CD4-positive, alpha-beta T cell treated with Interferon alpha-2 for 1 hour (primary cell): Measurements from ENCODE around the gene TOMM20L.
"Not testable (repeated sequence)": the region's sequence is repeated elsewhere in the genome, so short reads cannot be mapped to it uniquely, and the experiment has no call there.

Source experiments
- DNase-seq, 2 donors: peaks; one replicate each; pipeline ENCODE4 v3.0.0-alpha.2; 2020 to 2022

Gene TOMM20L

DNA sequence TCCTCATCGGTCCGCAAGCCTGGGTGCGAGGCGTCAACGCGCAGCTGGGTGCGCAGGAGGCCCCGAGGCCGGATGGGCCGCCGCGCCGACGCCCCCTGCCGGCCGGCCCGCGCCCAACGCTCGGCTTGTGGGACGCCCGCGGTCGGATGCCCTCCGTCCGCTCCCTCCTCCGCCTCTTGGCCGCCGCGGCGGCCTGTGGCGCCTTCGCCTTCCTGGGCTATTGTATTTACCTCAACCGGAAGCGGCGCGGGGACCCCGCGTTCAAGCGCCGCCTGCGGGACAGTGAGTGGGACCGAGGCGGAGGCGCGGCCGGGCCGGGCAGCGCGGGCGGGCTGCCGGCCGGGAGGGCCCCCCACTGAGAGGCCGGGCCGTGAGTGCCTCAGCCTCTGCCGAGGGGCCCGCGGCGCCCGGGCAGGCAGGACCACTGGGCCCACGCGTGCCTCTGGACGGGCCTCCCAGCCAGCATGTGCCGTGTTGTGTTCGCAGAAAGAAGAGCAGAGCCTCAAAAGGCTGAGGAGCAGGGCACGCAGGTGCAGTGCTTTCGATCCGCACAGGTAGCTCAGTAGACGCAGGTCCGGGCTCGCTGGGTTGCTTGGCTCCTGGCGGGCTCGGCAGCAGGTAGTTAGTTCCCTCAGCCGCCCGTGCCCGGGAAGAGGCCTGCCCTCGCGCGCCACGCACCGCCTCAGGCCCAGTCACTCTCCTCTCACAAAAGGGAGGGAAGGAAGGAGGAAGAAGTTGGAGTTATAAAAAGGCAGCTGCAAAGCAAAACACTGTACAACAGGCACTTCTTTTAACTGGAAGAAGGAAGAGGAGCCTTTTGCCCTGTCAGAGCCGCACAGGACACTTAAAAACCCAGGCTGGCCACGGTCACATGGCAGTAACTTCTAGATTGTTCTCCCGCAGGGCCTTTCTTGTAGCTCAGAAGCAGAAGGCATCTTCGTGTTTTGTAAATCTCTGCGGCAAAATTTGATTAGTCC, at the start of gene TOMM20L:
Gene TOMM20L, plus strand, starts transcription at position 119 of the 977 bp plus-strand sequence. Its CDS starts 28 bp downstream, at position 147.
- DNase-seq = peak; percentile 76 to 84

DNA sequence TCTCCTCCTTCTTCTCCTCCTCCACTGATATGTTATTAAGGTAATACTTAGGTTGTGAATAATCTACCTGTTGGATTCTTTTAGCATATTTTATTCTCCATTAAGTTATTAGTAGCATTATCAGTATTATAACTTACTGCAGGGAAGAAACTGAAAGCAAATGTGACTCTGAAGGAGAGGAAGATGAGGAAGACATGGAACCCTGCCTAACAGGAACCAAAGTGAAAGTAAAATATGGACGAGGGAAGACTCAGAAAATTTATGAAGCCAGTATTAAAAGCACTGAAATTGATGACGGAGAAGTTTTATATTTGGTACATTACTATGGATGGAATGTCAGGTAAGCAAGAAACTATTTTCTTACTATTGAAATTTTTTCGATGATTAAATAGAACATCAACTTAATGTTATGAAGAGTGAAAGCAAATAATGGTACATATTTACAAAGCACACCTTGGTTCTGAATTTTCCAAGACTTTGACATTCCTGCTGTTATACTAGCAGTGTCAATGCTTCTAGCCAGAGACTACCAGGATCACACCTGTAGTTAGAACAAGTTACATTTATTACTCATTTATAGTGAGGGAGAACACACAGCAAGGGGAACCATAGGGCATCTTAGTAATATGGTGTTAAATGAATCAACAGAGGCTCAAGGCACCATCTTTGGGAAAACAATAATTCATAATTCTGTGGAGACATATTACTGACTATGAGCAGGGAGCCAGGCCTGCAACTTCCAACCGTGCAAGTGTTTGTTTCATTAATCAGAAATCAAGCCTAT, 42.0 kb upstream of the TOMM20L start:
- peak in 1 of 2 donors; percentile 21 for DNase-seq

DNA sequence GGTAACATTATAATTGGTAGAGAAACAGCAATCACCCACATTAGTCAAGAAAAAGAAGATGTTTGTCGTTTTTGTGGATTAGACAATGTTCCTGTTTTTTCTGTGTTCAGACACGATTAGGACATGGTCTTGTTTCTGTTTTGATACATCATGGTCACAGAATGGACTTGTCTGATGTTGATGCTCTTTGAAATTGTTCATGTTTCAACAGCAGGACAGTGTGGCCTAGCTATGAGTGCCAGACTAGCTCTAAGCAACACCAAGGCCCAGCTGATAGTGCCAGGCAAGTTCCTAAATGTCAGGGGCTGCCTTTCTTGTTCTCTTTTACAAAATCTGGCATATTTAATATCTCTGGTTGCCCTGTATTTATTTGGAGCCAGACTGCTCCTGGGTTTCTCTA, 40.9 kb upstream of the TOMM20L start:
- no peak for DNase-seq

DNA sequence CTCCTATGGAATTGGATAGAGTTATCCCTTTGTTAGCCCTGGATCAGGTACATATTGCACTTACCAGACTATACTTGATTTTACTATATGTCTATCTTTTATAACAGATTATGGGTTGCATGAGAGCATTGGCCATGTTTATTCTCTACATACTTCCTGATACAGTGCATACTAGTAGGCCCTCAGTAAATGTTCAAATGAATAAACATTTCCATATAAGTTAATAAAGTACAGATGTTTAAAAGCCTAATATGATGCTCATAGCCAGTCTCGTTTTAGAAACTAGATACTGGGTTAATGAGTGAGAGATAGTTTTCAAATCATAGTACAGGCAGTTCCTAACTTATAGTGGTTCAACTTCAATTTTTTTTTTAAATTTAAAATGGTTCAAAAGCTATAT, 39.5 kb upstream of the TOMM20L start:
- DNase-seq = no peak

DNA sequence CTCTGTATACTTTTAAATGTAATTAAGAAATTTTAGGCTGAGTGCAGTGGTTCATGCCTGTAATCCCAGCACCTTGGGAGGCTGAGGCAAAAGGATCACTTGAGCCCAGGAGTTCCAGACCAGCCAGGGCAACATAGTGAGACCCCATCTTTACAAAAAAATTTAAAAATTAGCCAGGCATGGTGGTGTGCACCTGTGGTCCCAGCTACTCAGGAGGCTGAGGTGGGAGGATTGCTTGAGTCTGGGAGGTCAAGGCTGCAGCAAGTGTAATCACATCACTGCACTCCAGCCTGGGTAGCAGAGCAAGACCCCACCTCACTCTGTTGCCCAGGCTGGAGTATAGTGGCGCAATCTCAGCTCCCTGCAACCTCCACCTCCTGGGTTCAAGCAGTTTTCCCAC, 33.5 kb upstream of the TOMM20L start:
- not testable (repeated sequence) for DNase-seq

DNA sequence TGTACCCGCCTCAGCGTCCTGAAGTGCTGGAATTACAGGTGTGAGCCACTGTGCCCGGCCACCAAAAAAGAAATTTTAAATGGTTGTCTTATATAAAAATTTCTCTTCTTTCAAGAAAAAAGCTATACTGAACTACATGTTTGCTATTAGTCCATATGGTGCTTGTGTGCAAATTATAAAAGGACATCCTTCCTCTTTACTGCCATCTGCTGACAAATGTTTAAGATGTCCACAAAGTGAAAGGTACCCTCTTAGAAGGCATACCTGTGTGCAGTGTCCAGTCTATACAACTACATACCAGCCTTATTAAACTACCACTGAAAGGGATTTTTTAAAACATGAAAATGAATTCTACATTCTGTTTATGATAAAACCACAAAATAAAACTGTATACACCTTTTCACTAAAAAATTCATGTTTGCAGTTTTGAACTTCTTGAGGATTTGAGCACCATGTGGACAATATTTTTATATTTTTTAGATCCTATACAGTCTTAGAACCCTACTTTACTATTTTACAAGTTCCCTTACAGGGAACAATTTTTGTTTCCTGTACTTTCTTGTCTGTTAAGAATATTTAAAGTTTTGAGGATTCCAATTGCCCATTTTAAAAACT, 32.8 kb upstream of the TOMM20L start:
- DNase-seq = peak in 1 of 2 donors; percentile 56

DNA sequence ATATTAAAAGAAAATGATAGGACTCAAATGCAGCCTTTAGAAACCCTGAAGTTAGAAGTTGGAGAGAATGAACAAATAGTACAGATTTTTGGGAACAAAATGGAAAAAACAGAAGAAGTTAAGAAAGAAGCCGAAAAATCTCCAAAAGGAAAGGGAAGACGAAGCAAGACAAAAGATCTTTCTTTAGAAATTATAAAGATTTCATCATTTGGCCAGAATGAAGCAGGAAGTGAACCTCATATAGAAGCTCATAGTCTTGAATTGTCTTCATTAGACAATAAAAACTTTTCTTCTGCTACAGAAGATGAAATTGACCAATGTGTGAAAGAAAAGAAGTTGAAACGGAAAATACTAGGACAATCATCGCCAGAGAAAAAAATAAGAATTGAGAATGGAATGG, 31.4 kb upstream of the TOMM20L start:
- DNase-seq = no peak

DNA sequence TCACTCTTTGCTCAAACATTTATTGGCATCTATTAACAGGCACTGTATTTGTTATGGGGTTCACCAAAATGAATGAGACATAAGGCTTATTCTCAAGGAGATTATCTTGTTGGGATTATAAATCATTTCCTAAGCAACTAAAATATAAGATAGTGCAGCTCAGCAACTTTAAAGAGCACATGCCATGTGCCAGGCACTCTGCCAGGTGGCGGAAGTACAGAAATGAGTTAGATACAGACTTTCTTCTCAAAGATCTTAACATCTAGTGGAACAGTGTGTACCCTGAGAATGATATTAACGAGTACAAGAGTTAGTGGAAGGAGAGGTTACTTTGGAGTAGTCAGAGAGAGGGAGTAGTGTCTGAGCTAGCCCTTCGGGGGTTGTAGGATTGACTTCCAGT, 28.4 kb upstream of the TOMM20L start:
- no peak for DNase-seq

DNA sequence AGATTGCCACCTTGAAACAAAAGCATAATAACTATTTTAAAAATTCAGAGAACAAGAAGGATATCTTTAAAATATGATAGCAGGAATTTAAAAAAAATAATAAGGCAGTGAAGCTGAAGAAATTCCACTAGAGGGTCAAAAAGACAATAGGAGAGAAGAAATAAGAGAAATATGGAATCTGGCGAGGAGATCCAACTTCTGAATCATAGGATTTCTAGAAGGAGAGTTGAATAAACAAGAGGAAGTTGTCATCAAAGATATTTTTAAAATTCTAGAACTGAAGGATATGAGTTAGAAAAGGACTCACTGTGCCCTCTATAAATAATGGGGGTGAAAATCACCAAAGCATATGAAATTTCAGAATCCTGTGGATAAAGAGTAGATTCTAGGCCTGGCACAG, 26.8 kb upstream of the TOMM20L start:
- DNase-seq = no peak

DNA sequence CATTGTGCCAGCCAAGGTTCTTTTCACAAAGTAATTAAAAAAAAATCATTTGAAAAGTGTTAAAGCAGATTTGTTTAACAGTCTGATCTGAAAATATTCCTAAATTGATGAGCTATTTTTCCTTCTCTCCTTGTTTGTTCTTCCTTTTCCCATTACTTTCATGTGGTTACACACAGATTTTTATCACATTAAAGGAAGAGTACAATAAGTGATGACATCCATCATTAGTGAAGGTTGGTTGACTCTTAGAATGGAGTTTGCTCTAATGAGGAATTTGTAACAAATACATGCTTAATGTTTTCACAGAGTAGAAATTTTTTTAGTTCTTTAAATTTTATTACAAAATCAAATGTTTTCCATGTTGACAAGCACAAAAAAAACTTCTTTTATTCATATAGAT, 18.9 kb upstream of the TOMM20L start:
- DNase-seq = no peak

DNA sequence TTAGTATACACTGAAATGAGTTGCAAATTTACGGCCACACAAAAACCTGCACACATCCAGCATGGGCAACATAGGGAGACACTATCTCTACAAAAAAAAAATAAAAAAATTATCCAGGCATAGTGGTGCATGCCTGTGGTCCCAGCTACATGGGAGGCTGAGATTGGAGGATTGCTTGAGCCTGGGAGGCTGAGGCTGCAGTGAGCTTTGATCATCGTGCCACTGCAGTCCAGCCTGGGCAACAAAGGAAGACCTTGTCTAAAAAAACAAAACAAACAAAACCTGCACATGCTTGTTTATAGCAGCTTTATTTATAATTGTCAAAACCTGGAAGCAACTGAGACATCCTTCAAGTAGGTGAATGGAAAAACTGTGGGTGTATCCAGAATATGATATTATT, 4.9 kb upstream of the TOMM20L start:
- DNase-seq = no peak

DNA sequence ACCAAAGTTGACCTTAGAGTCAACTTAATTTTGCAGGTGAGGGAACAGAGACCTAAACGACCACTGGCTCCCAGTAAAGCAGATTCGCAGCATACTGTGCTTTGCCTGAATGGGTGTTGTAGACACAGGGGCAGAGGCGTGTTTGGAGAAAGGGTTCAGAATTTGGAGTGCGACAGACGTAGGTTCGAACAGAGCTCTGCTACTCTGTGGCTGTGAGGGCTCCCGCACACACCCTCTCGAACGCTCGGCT, 243 bp upstream of the TOMM20L start:
- no peak for DNase-seq

DNA sequence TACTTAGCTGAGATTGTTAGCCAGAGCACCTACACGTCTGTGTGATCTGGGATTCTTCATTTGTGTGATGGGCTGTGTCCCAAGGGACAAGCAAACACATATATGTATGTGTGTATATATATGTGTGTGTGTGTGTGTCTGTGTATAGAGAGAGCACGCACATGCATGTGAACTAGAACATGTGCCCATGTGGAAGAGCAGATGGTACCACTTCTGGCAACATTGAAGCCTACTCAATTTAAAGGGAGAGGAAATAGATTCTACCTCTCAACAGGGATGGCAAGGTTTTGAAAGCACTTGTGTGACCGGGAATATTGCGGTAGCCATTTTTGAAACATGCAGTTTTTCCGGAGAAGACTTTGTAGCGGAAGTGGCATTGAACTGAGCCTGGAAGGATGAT, 1.4 kb downstream of the TOMM20L start:
- DNase-seq = no peak

DNA sequence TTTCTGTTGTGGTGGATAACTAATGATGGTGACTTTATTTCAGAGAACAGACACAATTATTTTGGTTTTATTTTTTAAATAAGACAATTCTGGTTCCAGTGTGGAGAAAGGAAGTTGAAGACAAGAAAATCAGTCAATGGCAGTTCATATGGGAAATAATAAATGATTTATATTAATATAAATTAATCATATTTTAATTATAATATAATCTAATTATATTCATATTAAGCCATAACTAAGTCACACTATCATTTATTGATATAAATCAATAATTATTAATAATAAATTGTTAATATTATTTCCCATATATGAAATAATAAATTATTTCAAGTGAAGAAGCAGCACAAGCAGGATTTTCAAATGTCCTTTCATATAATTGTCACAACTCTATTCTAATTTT, 2.8 kb downstream of the TOMM20L start:
- no peak for DNase-seq

DNA sequence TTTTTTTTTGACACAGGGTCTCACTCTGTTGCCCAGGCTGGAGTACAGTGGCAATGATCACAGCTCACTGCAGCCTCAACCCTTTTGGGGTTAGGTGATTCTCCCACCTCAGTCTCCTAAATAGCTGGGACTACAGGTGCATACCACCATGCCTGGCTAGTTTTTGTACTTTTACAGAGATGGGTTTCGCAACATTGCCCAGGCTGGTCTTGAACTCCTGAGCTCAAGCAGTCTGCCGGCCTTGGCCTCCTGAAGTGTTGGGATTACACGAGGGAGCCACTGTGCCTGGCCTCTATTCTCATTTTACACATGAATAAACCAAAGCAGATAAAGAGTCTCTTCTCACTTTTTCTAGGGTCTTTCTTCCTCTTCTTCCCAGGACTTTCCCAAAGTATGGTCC, 3.2 kb downstream of the TOMM20L start:
- DNase-seq = no peak

DNA sequence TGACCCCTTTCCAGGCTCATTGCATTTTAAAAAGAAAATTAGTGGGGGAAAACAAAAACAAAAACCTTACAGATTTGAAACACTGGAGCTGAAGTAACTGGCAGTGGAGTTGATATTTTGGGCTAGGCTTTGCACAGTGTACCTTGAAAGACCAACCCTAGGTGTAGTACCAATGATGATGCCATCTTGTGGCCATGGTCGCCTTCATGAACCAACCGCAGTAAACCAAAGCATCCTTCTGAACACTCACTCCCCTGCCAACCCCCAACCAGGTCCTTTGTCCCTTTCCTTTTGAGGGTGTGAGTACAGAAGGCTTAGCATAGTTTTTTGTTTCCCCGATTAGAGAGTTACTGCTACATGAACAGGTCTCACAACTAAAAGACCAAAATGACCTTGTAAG, 5.9 kb downstream of the TOMM20L start:
- DNase-seq = no peak

DNA sequence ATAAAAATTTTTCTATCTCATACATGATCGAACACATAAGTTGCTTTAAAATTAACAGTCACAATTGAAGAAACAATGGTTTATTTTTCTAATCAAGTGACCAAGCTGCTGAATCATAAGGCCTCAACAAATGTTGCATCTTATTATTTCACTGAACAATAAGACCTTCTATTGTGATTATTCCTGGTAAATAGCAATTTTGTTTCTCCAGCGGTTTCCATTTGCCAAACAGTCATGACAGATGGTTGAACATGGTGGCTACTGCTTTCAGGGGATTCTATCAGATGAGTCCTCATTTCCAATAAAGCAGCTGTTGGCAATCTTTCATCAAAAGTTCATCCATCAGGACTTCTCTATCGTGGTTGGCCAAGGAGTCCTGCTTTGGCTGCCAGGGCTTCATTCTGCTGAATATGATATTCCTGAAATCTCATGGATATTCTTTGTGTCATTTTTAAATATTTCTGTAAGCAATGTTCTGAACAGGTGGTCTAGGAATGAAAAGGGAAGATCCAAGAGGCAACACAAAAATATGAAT, 13.0 kb downstream of the TOMM20L start:
- DNase-seq = no peak

DNA sequence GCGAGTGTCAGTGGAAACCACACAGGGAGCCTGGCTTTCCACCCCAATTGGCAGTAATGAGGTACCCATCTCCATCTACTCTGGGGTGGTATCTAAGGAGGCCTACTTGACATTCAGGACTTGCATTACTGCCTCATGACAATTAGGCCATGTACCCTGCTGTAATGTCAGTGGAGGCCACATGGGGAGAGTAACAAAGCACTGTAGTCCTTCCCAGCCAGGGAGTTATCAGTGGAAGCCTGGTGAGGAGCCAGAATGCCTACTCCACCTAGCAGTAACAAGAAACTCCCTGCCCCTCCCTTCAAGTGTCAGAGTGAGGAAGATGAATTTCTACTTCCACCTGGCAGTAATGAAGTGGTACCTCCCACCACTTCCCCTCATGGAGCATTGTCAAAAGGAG, 19.1 kb downstream of the TOMM20L start:
- no peak for DNase-seq

DNA sequence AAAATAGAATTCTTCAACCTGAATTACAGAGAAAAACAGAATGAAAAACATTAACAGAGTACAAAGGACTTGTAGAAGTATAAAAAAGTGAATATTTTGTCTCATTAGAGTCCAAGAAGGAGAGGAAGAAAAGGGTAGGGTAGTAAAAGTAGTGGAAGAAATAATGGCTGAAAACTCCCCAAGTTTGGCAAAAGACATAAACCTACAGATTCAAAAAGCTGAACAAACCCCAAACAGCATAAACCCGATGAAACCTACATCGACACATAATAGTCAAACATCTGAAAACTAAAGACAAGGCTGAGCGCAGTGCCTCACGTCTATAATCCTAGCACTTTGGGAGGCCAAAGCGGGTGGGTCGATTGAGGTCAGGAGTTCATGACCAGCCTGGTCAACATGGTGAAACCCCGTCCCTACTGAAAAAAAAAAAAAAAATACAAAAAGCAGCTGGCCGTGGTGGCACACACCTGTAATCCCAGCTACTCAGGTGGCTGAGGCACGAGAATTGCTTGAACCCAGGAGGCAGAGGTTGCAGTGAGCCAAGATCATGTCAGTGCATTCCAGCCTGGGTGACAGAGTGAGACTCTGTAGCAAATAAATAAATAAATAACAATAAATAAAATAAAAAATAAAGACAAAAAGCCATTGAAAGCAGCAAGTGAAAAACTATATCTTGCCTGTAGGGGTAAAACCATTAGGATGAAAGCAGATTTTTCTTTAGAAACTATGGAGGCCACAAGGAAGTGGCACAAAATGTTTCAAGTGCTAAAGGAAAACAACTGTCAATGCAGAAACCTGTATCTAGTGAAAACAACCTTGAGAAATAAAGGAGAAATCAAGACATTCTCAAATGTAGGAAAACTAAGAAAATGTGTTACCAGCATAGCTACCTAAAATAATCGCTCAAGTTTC, 20.2 kb downstream of the TOMM20L start:
- no peak for DNase-seq

DNA sequence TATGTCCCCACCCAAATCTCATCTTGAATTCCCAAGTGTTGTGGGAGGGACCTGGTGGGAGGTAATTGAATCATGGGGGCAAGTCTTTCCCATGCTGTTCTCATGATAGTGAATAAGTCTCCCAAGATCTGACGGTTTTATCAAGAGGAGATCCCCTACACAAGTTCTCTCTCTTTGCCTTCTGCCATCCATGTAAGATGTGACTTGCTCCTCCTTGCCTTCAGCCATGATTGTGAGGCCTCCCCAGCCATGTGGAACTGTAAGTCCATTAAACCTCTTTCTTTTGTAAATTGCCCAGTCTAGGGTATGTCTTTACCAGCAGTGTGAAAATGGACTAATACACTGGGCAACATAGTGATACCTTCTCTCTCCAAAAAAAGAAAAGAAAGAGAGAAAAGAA, 21.2 kb downstream of the TOMM20L start:
- not testable (repeated sequence) for DNase-seq

DNA sequence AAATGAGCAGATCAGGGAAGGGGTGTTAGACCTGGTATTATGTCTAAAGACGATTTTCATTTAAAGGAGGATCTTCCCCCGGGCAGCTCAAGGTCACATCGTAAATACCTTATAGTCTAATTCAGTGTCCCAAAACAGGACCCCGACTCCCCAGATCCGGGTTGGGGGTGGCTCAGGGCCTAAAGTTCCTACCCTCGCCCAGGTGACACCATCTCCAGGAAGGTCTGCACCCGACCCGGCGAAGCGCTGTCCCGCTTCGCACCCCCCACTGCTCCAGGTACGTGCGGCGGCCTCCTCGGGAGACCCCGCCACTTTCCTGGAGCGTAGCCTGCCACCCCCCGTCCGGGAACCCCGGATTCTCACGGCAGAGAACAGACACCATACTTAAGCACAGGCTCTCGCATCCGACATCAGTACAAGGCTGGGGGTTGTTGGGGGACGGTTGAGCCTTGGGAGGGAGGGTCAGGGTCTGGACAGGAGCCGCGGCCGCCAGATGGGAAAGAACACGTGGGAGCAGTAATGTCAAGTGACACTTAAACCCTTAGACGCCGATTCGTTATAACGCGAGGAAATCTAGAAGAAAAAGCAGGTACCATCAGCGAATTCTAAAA, 31.0 kb downstream of the TOMM20L start:
- peak in 1 of 2 donors; percentile 51 for DNase-seq
